ENCODE measurements around the gene PLXDC2.
"Not testable (repeated sequence)": the region's sequence is repeated elsewhere in the genome, so short reads cannot be mapped to it uniquely, and the experiment has no call there.

PLXDC2 gene

GRCh38 chr10:19816411-19817230 lies at the start of gene PLXDC2:
TSS of gene PLXDC2 (plus strand) at chr10:19816432.
- Mint-ChIP-seq H3K9me3 (no peaks in the 10 kb centered on the region), H3K4me3 (peak within 1 kb of the TSS; percentile 63), H3K27ac (no peak within 1 kb of the TSS), H3K27me3 (peaks cover 48% of the 10 kb centered on the region), H3K36me3 (ENCODE audit: low read depth) (no peaks in the 10 kb centered on the region), H3K4me1 (ENCODE audit: low read depth) (peaks cover 21% of the 10 kb centered on the region)

- Mint-ChIP-seq H3K36me3 (ENCODE audit: low read depth) (no peaks in the 10 kb centered on the region), H3K4me3 (no peak overlapping the region), H3K9me3 (peaks cover 7% of the 10 kb centered on the region), H3K27ac (no peak overlapping the region), H3K4me1 (ENCODE audit: low read depth) (no peaks in the 10 kb centered on the region), H3K27me3 (no peaks in the 10 kb centered on the region)
These were observed 48.4 kb upstream of the PLXDC2 start for GRCh38 chr10:19767876-19768275.

GRCh38 chr10:19769826-19770225 lies 46.4 kb upstream of the PLXDC2 start:
- not testable (repeated sequence) for H3K4me1 Mint-ChIP-seq (ENCODE audit: low read depth); H3K27ac Mint-ChIP-seq; H3K4me3 Mint-ChIP-seq; H3K27me3 Mint-ChIP-seq; H3K36me3 Mint-ChIP-seq (ENCODE audit: low read depth); H3K9me3 Mint-ChIP-seq

GRCh38 chr10:19772972-19773371 lies 43.3 kb upstream of the PLXDC2 start:
- Mint-ChIP-seq H3K9me3 (no peaks in the 10 kb centered on the region), H3K27me3 (no peaks in the 10 kb centered on the region), H3K36me3 (ENCODE audit: low read depth) (no peaks in the 10 kb centered on the region), H3K4me1 (ENCODE audit: low read depth) (no peaks in the 10 kb centered on the region), H3K27ac (no peak overlapping the region), H3K4me3 (no peak overlapping the region)

GRCh38 chr10:19775296-19775695 lies 40.9 kb upstream of the PLXDC2 start:
- H3K36me3 Mint-ChIP-seq (ENCODE audit: low read depth): no peaks in the 10 kb centered on the region
- no peak overlapping the region for H3K4me3 Mint-ChIP-seq
- no peak overlapping the region for H3K27ac Mint-ChIP-seq
- no peaks in the 10 kb centered on the region for H3K27me3 Mint-ChIP-seq
- no peaks in the 10 kb centered on the region for H3K4me1 Mint-ChIP-seq (ENCODE audit: low read depth)
- H3K9me3 Mint-ChIP-seq: no peaks in the 10 kb centered on the region

- no peaks in the 10 kb centered on the region for H3K4me1 Mint-ChIP-seq (ENCODE audit: low read depth)
- no peak overlapping the region for H3K27ac Mint-ChIP-seq
- no peaks in the 10 kb centered on the region for H3K27me3 Mint-ChIP-seq
- H3K4me3 Mint-ChIP-seq: no peak overlapping the region
- peaks cover 5% of the 10 kb centered on the region for H3K9me3 Mint-ChIP-seq
- H3K36me3 Mint-ChIP-seq (ENCODE audit: low read depth): no peaks in the 10 kb centered on the region
These were observed 38.4 kb upstream of the PLXDC2 start for GRCh38 chr10:19777806-19778205.

GRCh38 chr10:19778996-19779395 lies 37.2 kb upstream of the PLXDC2 start:
- Mint-ChIP-seq H3K27me3 (no peaks in the 10 kb centered on the region), H3K9me3 (peaks cover 5% of the 10 kb centered on the region)

GRCh38 chr10:19782430-19783089 lies 33.7 kb upstream of the PLXDC2 start:
- Mint-ChIP-seq H3K4me1 (ENCODE audit: low read depth) (no peaks in the 10 kb centered on the region), H3K4me3 (no peak overlapping the region), H3K27ac (no peak overlapping the region), H3K36me3 (ENCODE audit: low read depth) (no peaks in the 10 kb centered on the region), H3K27me3 (no peaks in the 10 kb centered on the region), H3K9me3 (peaks cover 5% of the 10 kb centered on the region)

More at GRCh38 chr10:19778996-19779395, 37.2 kb upstream of the PLXDC2 start:
- no peaks in the 10 kb centered on the region for H3K4me1 Mint-ChIP-seq (ENCODE audit: low read depth)
- no peaks in the 10 kb centered on the region for H3K36me3 Mint-ChIP-seq (ENCODE audit: low read depth)
- H3K27ac Mint-ChIP-seq: no peak overlapping the region
- no peak overlapping the region for H3K4me3 Mint-ChIP-seq

GRCh38 chr10:19783721-19784120 lies 32.5 kb upstream of the PLXDC2 start:
- no peak overlapping the region for H3K27ac Mint-ChIP-seq
- no peaks in the 10 kb centered on the region for H3K4me1 Mint-ChIP-seq (ENCODE audit: low read depth)
- H3K36me3 Mint-ChIP-seq (ENCODE audit: low read depth): no peaks in the 10 kb centered on the region
- peaks cover 4% of the 10 kb centered on the region for H3K27me3 Mint-ChIP-seq
- H3K4me3 Mint-ChIP-seq: no peak overlapping the region
- H3K9me3 Mint-ChIP-seq: peaks cover 5% of the 10 kb centered on the region

GRCh38 chr10:19785366-19785765 lies 30.9 kb upstream of the PLXDC2 start:
- H3K27me3 Mint-ChIP-seq: peaks cover 9% of the 10 kb centered on the region
- H3K4me1 Mint-ChIP-seq (ENCODE audit: low read depth): no peaks in the 10 kb centered on the region
- no peak overlapping the region for H3K4me3 Mint-ChIP-seq
- H3K27ac Mint-ChIP-seq: no peak overlapping the region
- H3K36me3 Mint-ChIP-seq (ENCODE audit: low read depth): no peaks in the 10 kb centered on the region
- peaks cover 5% of the 10 kb centered on the region for H3K9me3 Mint-ChIP-seq

- H3K27me3 Mint-ChIP-seq: peaks cover 9% of the 10 kb centered on the region
- no peak overlapping the region for H3K27ac Mint-ChIP-seq
- no peaks in the 10 kb centered on the region for H3K36me3 Mint-ChIP-seq (ENCODE audit: low read depth)
- H3K9me3 Mint-ChIP-seq: no peaks in the 10 kb centered on the region
- H3K4me3 Mint-ChIP-seq: no peak overlapping the region
- no peaks in the 10 kb centered on the region for H3K4me1 Mint-ChIP-seq (ENCODE audit: low read depth)
These were observed 28.1 kb upstream of the PLXDC2 start for GRCh38 chr10:19788075-19788686.

GRCh38 chr10:19788902-19789301 lies 27.3 kb upstream of the PLXDC2 start:
- no peaks in the 10 kb centered on the region for H3K4me1 Mint-ChIP-seq (ENCODE audit: low read depth)
- no peaks in the 10 kb centered on the region for H3K9me3 Mint-ChIP-seq
- H3K4me3 Mint-ChIP-seq: no peak overlapping the region
- peaks cover 9% of the 10 kb centered on the region for H3K27me3 Mint-ChIP-seq
- no peak overlapping the region for H3K27ac Mint-ChIP-seq
- no peaks in the 10 kb centered on the region for H3K36me3 Mint-ChIP-seq (ENCODE audit: low read depth)

- H3K4me3 Mint-ChIP-seq: no peak overlapping the region
- no peak overlapping the region for H3K27ac Mint-ChIP-seq
- no peaks in the 10 kb centered on the region for H3K4me1 Mint-ChIP-seq (ENCODE audit: low read depth)
- H3K9me3 Mint-ChIP-seq: no peaks in the 10 kb centered on the region
- H3K27me3 Mint-ChIP-seq: peaks cover 9% of the 10 kb centered on the region
- H3K36me3 Mint-ChIP-seq (ENCODE audit: low read depth): no peaks in the 10 kb centered on the region
These were observed 26.6 kb upstream of the PLXDC2 start for GRCh38 chr10:19789607-19790006.

- Mint-ChIP-seq H3K9me3 (no peaks in the 10 kb centered on the region), H3K36me3 (ENCODE audit: low read depth) (no peaks in the 10 kb centered on the region), H3K4me3 (no peak overlapping the region), H3K27ac (no peak overlapping the region), H3K27me3 (peaks cover 9% of the 10 kb centered on the region), H3K4me1 (ENCODE audit: low read depth) (no peaks in the 10 kb centered on the region)
These were observed 25.2 kb upstream of the PLXDC2 start for GRCh38 chr10:19791032-19791431.

GRCh38 chr10:19795684-19796083 lies 20.5 kb upstream of the PLXDC2 start:
- Mint-ChIP-seq H3K27ac (no peak overlapping the region), H3K9me3 (peaks cover 4% of the 10 kb centered on the region), H3K4me1 (ENCODE audit: low read depth) (no peaks in the 10 kb centered on the region), H3K27me3 (no peaks in the 10 kb centered on the region), H3K36me3 (ENCODE audit: low read depth) (no peaks in the 10 kb centered on the region), H3K4me3 (no peak overlapping the region)
